Posterior cingulate gyrus (tissue), 11 donors: ENCODE measurements around the gene EN1.

Experiments used
- DNase-seq, 10 donors: peaks; one replicate each; pipeline versions ENCODE4 v3.0.0 to v3.0.0-alpha.2; 2020 to 2021; ENCODE audit warnings: mixed read lengths in 3 of 10
- intact Hi-C: fragments of 100-400 bp; cut with DNase I; formaldehyde crosslinking; loops from one replicate; pipeline ENCODE4 v1.15.1; 2023

The EN1 gene

DNA sequence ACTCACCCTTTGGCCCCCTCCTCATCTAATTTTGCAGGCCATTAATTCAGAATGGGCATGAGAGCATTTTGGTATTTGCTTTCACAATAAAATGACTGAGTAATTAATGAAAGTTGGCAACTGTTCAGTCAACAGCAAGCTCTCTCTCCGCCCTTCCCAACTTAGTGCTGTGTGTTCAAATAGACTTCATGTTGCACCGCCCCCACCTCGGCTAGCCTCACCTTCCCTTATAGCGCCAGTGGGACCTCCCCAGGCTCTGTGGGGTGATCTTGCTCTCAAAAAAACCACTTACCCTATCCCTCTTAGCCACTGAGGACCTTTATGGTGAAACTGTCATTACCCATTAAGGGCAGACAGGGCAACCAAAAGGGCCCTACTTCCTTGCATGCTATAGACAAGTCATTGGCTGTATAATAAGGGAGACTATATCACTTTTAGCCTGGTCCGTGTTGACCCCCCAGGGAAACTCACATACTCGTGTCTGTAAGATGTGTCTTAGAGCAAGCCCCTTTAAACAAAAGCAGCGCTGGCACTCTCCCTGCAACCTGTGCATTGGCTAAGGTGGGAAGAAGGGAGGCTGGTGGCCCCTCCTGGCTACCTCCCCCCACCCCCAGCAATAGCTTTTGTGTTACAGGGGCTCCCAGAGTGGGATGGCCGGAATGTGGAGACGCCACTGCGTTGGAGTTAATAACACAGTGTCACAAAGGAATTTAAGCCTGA lies 15.2 kb downstream of the EN1 start:
- DNase-seq = no peak
- intact Hi-C loops = no loop called here

DNA sequence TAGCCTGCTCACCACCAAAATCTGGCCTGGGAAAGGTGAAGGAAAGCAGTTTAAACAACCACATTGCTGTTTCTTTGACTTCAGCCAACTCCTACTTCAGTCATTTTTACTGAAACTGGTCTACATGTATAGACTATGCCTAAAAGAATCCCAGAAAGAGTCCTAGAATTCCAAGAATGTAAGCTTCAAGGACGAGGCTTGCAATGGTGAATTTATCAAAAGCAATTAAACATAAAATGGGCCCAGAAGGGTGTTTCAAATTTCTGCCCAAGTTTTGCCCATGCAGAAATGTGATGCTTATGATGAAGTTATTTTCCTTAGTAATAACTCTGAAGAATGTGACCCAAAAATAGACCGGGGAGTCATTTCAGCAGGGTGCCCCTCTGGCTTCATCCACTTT lies 16.6 kb downstream of the EN1 start:
- DNase-seq = no peak

DNA sequence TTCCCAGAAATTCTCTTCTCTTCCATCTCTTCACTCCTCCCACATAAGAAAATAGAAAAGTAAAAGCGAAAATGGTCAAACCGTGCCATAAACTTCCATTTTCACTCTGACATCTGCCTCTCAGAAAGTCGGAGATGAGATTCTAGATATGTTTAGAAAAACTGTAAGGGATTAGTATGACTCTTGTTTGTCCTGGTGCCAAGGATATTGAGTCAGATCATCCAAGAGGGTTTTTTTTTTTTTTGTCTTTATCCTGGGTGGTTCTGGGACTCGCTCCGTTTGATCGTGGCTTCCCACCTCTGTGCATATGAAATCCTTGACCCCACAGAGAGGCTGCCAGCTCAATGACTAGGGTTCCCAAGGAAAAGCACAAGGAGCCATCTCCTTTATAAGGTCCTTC lies 17.3 kb downstream of the EN1 start:
- no peak for DNase-seq
- intact Hi-C loops = no loop called here

More for the DNA sequence above, 16.6 kb downstream of the EN1 start:
- intact Hi-C loops = no loop called here

DNA sequence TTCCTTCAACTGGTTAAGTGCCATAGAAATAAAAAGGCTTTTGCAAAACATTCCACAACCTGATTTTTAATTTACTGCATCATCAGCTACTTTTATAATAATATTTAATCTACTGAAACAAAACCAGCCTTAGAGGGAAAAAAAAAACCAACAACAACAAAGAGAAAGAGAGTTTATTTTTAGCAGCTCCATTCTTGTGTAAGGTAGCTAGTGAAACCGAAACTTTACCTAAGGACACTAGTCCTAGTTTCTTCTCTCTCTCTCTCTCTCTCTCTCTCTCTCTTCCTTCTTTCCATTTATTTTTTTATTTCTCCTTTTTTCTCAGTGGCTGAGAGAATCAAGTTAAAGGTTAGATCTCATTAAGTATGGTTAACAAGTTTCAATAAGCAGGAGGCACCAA lies 21.4 kb downstream of the EN1 start:
- intact Hi-C loops = no loop called here
- no peak for DNase-seq

DNA sequence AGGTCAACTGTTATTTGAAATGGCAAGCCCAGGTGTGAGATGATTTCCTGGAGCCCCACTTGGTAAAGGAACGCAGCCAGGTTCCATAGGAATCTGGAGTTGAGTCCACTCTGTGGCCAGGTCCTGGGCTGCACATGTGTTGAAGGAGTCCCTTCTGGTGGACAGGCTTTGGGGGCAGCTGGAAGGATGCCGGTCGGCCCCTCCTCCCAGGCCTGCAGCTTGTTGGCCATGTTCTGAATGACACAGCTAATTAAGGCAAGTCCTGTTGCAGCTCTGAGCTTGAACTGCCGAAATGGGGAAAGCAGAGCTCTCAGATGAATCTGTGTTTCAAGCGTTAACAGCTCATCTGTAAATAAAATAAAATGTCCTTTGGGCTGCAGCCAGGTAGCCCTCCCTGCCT lies 23.8 kb downstream of the EN1 start:
- no peak for DNase-seq
- intact Hi-C loops = no loop called here

DNA sequence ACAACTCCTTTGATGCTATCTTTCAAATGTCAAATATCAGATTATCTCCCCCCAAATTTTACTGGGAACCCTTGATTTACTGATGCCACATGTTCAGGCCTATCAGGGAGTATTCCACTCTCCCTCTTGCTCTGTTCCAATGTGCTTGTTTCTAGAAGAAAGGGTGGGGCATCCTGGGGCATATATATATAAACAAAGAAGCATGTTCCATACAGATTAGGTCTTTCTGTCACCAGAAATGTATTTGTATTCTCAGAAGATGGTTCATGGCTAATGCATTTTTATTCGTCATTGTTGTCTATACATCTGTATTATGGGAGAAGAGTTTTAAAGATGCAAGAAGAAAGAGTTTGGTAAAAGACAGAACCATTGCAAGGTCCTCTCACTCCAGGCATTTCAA lies 24.9 kb downstream of the EN1 start:
- intact Hi-C loops = no loop called here
- no peak for DNase-seq

DNA sequence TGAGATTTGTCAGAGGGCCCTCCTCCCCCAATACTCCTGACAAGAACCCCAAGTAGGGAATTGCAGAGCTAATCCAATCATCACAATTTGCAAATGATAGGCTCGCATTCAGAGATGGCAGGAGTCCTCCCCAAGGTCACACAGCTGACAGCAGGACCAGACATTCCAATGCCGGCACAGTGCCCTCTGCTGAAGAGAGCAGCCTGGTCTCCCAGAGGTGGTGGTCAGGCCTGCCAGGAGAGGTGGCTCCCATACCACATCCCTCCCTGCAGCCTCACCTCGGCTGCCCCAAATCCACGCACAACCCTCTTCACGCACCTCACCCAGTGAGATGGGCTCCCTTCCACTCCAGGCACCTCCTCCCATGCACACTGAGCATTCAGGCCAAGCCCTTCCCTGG lies 25.4 kb downstream of the EN1 start:
- intact Hi-C loops = no loop called here
- no peak for DNase-seq

DNA sequence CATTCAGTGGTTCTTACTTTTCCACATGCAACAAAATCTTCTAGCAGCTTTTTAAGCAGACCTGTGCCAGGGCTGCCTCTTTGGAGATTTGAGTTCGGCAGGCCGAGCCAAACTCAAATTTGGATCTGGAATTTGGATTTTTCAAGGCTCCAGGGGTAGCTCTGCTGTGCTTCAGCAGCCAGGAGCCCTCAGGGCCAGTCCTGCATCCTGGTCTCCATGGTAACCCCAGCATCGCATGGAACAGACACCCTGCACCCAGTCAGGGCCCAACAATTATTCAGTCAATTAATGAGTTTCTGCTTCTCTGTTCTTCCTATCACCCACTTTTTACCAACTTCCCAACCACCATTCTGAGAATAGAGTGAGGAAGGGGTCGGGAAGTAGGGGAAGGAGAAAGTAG lies 30.0 kb downstream of the EN1 start:
- intact Hi-C loops = no loop called here
- no peak for DNase-seq

DNA sequence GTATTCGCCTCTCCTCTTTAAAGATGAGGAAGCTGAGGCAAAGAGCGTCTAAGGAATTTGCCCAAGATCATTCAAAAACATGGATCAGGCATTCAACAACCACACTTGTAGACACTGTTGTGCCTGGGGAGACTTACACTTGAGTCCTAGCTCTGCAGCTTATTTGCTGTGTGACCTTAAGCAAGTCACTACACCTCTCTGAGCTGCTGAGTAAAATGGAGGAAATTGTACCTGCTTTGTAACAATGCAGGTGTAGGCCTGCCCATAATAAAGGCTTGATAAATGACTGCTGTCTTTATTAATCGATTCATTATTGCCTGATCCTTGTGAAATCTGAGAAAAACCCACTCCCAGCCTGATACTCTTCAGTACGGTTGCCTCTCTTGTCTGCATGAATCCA lies 30.8 kb downstream of the EN1 start:
- intact Hi-C loops = no loop called here
- DNase-seq = no peak

DNA sequence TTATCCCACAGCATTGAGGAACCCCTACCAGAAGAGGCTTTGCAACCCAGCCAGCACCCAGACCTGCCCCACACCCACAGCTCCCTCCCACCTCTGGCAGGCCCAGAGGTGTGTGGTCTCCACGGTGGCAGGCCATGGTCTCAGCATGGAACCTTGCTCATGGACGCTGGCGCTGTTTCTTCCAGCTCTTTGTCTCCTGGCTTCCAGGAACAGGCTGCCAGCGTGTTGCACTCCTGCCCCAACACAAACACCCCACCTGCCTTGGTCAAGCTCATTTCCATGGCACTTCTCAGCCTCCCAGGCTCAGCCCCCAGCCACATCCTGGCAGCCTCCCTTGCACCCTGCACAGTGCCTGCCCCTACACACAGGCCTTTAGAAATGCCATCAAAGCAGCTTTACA lies 31.7 kb downstream of the EN1 start:
- intact Hi-C loops = no loop called here
- no peak for DNase-seq

DNA sequence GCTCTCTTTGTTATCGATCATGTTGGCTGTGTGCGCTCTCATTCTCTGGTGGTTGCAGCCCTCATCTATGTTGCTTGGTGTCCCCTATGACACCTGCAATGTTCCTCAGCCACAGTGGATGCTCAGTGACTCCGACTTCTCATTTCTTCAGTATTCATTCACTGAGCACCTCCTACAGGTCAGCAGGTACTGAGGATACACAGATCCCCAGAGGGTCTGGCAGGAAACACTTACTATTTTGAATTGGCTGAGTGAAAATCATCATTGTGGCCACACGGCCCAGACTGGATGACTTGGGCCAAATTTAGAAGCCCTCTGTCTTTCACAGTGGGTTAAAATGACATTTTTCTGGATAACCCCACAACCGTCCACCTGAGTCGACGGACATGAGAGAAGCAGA lies 32.1 kb downstream of the EN1 start:
- no peak for DNase-seq
- intact Hi-C loops = no loop called here

DNA sequence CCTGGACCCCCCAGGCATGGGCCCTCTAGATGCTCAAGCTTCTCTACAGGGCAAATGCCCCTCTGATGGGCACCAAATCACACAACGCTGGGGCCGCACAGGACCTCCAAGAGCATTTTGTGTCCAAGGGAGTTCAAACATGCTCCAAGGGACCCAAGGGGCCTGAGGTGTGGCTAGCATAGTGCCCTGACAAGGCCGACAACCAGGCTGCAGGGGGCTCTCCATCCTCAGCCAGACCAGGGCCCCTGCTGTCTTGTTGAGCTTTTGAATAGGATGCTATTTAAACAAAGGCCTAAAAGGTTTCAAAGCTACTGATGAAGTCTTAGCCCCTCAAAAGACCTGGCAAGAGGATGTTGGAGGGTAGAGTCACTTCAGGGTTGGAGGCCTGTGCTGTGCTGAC lies 33.1 kb downstream of the EN1 start:
- intact Hi-C loops = no loop called here
- no peak for DNase-seq

DNA sequence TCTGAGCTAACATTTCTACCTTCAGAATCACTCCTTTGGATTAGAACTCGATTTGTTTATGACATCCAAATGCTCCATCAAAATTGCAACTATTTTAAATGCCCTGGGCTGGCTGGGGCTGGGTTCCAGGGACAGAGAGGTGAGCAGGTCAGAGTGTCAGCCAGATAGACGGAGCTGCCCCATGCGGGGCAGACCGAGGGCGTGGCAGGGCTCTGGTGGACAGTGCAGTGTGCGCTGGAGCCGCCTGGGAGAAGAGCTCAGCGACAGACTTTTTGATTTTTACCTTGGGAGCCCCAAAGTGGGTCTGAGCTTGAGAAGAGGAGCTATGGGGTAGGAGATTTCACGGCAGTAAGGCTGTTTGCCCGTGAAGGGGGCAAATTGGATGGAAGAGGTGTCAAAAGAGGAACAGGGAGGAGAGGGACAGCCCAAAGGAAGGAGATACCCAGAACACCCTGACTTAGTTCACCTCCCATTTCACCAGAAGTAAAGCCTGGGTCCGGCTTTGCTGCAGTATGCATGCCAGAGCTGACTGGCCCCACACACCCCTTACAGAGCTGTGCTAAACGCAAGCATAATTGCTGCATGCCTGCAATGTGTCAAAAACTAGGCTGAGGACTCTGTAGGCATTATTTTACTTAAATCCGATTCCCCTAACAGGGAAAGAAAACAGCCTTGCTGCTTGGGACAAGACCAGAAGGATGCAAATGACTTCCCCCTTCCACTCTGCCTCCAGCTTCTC lies 33.7 kb downstream of the EN1 start:
- intact Hi-C loops = no loop called here
- DNase-seq = no peak

DNA sequence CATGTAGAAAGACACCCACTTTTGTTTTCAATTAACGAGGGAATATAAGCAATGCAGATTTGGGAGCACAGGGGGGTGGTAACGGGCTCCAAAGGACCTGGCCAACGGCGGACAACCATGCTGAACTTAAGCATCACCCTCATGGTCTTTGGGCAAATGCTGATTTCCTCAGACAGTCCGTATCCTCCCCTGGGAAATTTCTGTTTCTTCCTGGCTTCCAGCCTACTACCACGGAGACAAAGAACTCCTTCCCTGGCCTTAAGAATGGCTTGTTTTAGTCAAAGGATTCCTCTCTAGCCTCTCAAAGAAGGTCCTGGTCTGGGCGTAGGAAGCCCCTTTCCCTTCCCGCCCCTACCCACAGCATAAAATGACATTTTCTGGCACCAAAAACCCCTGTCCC lies 34.3 kb downstream of the EN1 start:
- DNase-seq = no peak
- intact Hi-C loops = no loop called here

DNA sequence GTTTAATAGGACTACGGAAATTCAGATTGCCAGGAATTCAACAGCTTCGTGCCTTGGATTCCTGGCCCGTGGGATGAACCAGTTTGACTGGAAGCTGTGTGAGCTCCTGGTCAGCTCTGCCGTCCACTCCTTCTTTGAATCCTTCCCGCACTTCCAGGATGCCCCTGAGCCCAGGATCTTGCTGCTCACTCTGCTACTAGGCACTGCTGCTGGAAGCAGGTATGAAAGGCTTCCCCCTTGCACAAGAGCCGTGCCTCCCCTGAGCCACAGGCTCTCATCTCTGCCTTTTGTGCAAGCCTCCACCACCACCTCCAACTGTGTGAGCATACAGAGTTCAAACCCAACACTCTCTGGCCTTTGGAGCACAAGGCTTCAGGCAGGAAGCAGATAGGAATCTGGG lies 34.9 kb downstream of the EN1 start:
- intact Hi-C loops = no loop called here
- DNase-seq = no peak

DNA sequence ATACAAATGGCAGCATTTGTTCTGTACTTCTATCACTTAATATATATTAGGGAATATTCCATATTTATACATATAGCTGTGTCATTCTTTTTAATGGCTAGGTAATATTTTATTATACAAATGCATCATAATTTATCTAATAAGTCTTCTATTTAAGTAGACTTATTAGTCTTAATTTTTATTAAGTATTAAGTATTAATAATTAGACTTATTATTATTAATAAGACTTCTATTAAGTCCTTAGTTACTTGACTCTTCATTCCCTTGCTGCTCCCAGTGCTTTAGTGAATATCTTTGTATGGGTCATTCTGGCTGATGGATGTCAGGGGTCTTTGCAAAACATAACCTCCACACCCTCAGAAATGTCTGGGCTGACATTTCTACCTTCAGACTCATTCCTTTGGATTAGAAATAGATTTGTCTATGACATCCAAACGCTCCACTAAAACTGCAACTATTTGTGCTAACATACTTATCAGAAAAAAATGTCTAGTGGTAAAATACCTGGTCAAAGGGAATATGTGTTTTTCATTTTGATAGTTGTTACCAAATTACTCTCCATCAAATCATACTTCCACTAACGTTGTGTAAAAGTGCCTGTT lies 35.8 kb downstream of the EN1 start:
- DNase-seq = no peak

DNA sequence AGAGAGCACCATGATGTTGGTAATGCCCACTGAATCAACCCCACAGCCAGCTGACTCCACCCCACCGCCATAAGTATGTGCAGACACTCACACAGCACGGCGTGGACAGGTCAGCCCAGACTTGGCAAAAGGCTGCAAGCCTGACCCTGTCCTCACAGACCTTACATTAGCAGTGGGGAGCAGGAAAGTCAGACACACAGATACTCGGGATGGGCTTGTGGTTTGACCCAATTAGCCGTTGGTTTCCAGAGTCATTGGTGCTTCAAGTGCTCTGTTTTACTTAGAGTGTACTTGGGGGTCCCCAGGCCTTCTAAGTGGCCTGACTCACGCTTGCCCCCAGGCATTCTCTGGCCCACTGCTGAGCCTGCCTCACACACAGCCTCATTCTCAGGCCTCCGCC lies 36.7 kb downstream of the EN1 start:
- intact Hi-C loops = no loop called here
- DNase-seq = no peak

More for the DNA sequence above, 35.8 kb downstream of the EN1 start:
- intact Hi-C loops = no loop called here

DNA sequence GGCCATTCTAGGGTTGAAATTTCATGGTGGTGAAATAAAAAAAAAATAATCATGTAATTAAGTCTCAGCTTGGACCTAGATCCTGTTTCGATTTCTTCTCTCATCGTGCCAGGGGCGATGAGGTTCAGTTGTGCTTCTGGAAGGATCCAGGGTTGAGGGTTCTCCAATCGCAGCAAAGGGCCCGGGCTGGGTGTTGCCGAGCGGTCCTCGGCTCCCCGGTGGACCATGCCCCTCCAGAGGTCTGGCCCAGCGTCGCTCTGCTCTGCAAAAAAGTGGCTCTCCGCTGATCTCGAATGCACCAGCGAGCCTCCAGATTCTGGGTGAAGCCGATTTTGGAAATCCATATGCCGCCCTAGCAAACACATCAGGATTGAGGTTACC lies 39.0 kb downstream of the EN1 start:
- DNase-seq = peak in 2 of 10 donors; percentile 11 to 84
- intact Hi-C loops = no loop called here

DNA sequence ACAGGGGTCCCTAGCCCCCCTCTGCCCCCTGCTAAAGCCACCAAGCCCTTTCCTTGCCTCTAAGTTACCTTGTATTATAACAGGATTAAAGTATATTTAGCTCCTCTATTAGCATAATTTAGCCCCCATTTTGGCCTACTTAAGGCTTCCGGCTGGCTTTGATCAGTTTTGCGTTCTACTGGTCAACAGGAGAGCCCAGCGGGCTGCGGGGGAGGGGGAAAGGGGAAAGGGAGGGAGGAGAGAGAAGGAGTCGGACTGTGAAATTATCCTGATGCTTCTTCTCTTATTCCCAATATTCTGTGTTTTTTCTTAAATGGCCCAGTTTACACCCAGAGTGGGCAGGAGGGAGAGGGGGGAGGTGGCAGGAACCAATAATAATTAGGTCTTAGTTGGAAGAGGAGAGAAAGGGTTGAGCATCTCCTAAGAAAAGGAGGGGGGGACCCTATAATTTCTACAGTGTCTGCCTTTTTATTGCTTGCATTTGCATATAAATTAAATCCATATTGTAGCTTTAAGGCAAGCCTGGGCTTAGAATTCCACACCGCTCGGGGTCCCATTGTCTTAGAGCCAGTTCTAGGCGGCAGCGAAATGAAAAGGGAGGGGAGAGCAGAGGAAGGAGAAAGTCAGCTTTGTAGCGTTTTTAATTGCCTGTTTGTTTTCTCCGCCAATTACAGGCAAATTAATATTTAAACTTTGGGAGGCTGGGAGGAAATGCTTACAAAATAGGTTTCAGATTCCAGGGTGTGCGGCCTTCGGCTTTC lies 39.6 kb downstream of the EN1 start:
- no peak for DNase-seq
- intact Hi-C loops = no loop called here

DNA sequence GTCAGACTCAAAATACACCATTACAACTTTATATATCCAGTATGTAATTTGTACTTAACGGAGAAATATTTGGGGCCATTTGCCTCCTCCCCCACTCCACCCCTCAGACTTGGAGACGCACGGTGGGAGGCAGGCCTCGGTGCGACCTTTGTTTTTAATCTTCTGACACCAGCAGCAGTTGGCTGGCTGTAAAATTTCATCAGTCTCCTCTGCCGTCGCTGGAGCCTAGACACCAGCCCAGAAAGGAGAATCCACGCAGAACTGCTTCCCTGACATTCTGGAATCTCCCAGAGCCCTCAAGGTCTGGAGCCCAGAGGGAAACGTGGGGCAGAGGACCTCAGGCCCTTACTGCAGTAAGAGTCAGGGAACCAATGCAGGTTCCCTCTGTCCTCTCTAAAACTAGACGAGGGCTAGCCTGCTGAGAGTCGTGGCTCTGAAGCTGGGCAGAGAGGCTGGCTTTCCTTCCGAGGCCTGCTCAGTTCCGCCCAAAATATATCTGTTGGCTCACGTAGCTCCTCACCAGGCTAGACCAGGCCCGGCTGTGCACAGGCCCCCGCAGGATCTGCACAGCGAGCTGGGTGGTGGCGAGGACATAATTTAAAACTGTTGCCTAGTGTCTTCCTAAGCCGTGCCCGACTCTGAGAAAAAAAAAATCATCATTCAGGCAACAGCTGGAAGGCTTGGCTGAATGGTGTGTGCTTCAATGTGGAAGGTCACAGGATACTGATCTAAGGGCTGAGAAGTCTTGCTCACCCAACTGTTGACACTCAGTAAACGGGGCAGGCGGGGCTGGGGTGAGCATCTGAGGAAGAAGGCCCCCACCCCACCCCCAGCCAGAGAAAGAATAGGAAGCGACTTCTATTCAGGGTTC lies 40.4 kb downstream of the EN1 start:
- DNase-seq = no peak
- intact Hi-C loops = no loop called here
